ENCODE measurements around the gene NDFIP2.

- no peak for TF ChIP-seq SP1 (IDR thresholded peaks at IDR 0.05)
- no peak for TF ChIP-seq BHLHE40 (IDR thresholded peaks at IDR 0.05; ENCODE audit: borderline replicate concordance)
- no peak for TF ChIP-seq FOXK2 (IDR thresholded peaks at IDR 0.05)
- TF ChIP-seq SUZ12 (IDR thresholded peaks at IDR 0.05) = no peak
- no peak for TF ChIP-seq FOXM1 (IDR thresholded peaks at IDR 0.05; ENCODE audit: borderline replicate concordance)
- no peak for TF ChIP-seq FOXA1 (IDR thresholded peaks at IDR 0.05)
- TF ChIP-seq PKNOX1 (IDR thresholded peaks at IDR 0.05) = no peak
- no peak for TF ChIP-seq ZNF384 (IDR thresholded peaks at IDR 0.05)
- no peak for TF ChIP-seq LEF1 (IDR thresholded peaks at IDR 0.05; ENCODE audit: borderline replicate concordance)
- no peak for TF ChIP-seq TARDBP (IDR thresholded peaks at IDR 0.05)
- no peak for TF ChIP-seq NFRKB (IDR thresholded peaks at IDR 0.05)
Measured at GRCh38 chr13:79455331-79455730, 25.6 kb upstream of the NDFIP2 start.

All from HEK293T (cell line).